ENCODE data around the gene OBSL1. TPM values are rescaled to one million over a fixed set of nuclear protein-coding genes. Genes with fewer than 3 reads are reported as not detected.

Gene OBSL1
- total and polyA plus RNA-seq, 10 of the 15 experiments (the other 5 are each of a cell fraction or from before 2014, with no cell fraction given), result 0.14 to 0.77 TPM; not detected in 8

DNA sequence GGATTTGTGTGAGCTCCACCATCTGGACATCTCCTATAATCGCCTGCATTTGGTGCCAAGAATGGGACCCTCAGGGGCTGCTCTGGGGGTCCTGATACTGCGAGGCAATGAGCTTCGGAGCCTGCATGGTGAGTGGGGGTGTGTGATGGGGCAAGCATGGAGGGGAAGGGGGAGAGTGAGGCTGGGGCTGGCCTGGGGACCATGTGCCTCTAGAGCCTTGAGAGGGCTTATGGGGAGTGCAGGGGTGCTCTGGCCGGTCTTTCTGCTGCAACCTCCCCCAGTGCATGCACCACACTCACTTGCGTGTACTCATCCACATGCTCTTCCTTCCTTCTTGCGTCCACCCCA lies 34.2 kb upstream of the OBSL1 start:
- WGBS (ENCODE audit: insufficient coverage, insufficient replicate concordance, low lambda C conversion rate, missing lambda C conversion rate), result 82% methylated on average over 5 of the region's 6 CpGs
- TF ChIP-seq, protein P1, sequence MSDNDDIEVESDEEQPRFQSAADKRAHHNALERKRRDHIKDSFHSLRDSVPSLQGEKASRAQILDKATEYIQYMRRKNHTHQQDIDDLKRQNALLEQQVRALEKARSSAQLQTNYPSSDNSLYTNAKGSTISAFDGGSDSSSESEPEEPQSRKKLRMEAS (IDR thresholded peaks at IDR 0.05; ENCODE audit: low read depth, low read length), result no peak
- TF ChIP-seq, protein P2, sequence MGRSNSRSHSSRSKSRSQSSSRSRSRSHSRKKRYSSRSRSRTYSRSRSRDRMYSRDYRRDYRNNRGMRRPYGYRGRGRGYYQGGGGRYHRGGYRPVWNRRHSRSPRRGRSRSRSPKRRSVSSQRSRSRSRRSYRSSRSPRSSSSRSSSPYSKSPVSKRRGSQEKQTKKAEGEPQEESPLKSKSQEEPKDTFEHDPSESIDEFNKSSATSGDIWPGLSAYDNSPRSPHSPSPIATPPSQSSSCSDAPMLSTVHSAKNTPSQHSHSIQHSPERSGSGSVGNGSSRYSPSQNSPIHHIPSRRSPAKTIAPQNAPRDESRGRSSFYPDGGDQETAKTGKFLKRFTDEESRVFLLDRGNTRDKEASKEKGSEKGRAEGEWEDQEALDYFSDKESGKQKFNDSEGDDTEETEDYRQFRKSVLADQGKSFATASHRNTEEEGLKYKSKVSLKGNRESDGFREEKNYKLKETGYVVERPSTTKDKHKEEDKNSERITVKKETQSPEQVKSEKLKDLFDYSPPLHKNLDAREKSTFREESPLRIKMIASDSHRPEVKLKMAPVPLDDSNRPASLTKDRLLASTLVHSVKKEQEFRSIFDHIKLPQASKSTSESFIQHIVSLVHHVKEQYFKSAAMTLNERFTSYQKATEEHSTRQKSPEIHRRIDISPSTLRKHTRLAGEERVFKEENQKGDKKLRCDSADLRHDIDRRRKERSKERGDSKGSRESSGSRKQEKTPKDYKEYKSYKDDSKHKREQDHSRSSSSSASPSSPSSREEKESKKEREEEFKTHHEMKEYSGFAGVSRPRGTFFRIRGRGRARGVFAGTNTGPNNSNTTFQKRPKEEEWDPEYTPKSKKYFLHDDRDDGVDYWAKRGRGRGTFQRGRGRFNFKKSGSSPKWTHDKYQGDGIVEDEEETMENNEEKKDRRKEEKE (IDR thresholded peaks at IDR 0.05), result no peak
- TF ChIP-seq, protein P3, sequence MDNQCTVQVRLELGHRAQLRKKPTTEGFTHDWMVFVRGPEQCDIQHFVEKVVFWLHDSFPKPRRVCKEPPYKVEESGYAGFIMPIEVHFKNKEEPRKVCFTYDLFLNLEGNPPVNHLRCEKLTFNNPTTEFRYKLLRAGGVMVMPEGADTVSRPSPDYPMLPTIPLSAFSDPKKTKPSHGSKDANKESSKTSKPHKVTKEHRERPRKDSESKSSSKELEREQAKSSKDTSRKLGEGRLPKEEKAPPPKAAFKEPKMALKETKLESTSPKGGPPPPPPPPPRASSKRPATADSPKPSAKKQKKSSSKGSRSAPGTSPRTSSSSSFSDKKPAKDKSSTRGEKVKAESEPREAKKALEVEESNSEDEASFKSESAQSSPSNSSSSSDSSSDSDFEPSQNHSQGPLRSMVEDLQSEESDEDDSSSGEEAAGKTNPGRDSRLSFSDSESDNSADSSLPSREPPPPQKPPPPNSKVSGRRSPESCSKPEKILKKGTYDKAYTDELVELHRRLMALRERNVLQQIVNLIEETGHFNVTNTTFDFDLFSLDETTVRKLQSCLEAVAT (IDR thresholded peaks at IDR 0.05), result no peak
- TF ChIP-seq CTCF (IDR thresholded peaks at IDR 0.05 in 2 of 3, conservative IDR thresholded peaks at IDR 0.05 in 1 of 3; ENCODE audit: control insufficient read depth in 2 of 3, extremely low read depth in 1 of 3, insufficient read depth in 1 of 3, low read depth in 3 of 3, low read length in 3 of 3), result no peak
- TF ChIP-seq CHD1 (IDR thresholded peaks at IDR 0.05; ENCODE audit: low read depth, low read length), result no peak
- TF ChIP-seq RCOR1 (conservative IDR thresholded peaks at IDR 0.05; ENCODE audit: low read depth, low read length), result no peak
- no peak for TF ChIP-seq NR2C1 (IDR thresholded peaks at IDR 0.05)
- no peak for TF ChIP-seq NR2C2 (IDR thresholded peaks at IDR 0.05; ENCODE audit: borderline replicate concordance, control insufficient read depth, insufficient read length, low read depth)
- no peak for TF ChIP-seq NFXL1 (IDR thresholded peaks at IDR 0.05; ENCODE audit: borderline replicate concordance)
- no peak for TF ChIP-seq RELA (IDR thresholded peaks at IDR 0.05; ENCODE audit: borderline replicate concordance, partially characterized antibody)
- no peak for TF ChIP-seq MEF2B (IDR thresholded peaks at IDR 0.05; ENCODE audit: partially characterized antibody, poor library complexity, severe bottlenecking)
- TF ChIP-seq, protein P4, sequence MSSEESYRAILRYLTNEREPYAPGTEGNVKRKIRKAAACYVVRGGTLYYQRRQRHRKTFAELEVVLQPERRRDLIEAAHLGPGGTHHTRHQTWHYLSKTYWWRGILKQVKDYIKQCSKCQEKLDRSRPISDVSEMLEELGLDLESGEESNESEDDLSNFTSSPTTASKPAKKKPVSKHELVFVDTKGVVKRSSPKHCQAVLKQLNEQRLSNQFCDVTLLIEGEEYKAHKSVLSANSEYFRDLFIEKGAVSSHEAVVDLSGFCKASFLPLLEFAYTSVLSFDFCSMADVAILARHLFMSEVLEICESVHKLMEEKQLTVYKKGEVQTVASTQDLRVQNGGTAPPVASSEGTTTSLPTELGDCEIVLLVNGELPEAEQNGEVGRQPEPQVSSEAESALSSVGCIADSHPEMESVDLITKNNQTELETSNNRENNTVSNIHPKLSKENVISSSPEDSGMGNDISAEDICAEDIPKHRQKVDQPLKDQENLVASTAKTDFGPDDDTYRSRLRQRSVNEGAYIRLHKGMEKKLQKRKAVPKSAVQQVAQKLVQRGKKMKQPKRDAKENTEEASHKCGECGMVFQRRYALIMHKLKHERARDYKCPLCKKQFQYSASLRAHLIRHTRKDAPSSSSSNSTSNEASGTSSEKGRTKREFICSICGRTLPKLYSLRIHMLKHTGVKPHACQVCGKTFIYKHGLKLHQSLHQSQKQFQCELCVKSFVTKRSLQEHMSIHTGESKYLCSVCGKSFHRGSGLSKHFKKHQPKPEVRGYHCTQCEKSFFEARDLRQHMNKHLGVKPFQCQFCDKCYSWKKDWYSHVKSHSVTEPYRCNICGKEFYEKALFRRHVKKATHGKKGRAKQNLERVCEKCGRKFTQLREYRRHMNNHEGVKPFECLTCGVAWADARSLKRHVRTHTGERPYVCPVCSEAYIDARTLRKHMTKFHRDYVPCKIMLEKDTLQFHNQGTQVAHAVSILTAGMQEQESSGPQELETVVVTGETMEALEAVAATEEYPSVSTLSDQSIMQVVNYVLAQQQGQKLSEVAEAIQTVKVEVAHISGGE (CRISPR knock-in tag; IDR thresholded peaks at IDR 0.05), result no peak
- TF ChIP-seq PAX8 (IDR thresholded peaks at IDR 0.05), result no peak
- no peak for TF ChIP-seq STAT1 (conservative IDR thresholded peaks at IDR 0.05)
- TF ChIP-seq TCF3 (IDR thresholded peaks at IDR 0.05; ENCODE audit: borderline replicate concordance, insufficient read depth, low read depth, low read length), result no peak

More for the DNA sequence above, 34.2 kb upstream of the OBSL1 start:
- H2AFZ ChIP-seq (ENCODE audit: control insufficient read depth, low read depth, low read length), result no peak overlapping the region
- ChIA-PET POLR2A (interaction anchor here (0.6 kb wide), 1 partner anchor 89 kb away, joined by 3 read pairs; no protein-coding TSS in a partner anchor), SMC1A (ENCODE audit: uncharacterized antibody, unreplicated experiment) (no interaction called here), CTCF (no interaction called here), RAD21 (ENCODE audit: unreplicated experiment) (no interaction called here)
- H3K27me3 ChIP-seq (replicated peaks in 1 of 2; ENCODE audit: control insufficient read depth in 2 of 2, insufficient read depth in 2 of 2, low read length in 1 of 2), result no peaks in the 10 kb centered on the region
- ATAC-seq, result no peak
- no peaks in the 10 kb centered on the region for H3K9me3 ChIP-seq (replicated peaks; ENCODE audit: control insufficient read depth, insufficient read depth, low read length)
- no peaks in the 10 kb centered on the region for H3K79me2 ChIP-seq (ENCODE audit: control insufficient read depth, insufficient read depth, low read length)
- BruUV-seq (replicated peaks), result no TSS peak
- peaks cover 6 to 13% of the 10 kb centered on the region in 2 experiments; a peak in 3 of 4 replicates for H3K36me3 ChIP-seq (ENCODE audit: control insufficient read depth in 2 of 2, insufficient read depth in 2 of 2, low read length in 1 of 2)
- no peak for FAIRE-seq
- H3K4me3 ChIP-seq, result no peak overlapping the region
- no peaks in the 10 kb centered on the region for H4K20me1 ChIP-seq (ENCODE audit: control insufficient read depth, insufficient read depth)
- no peaks in the 10 kb centered on the region for H3K4me1 ChIP-seq (ENCODE audit: control insufficient read depth, insufficient read depth, low read length)
- H3K4me2 ChIP-seq (ENCODE audit: control insufficient read depth, insufficient read depth), result no peak overlapping the region
- intact Hi-C loops (cut with micrococcal nuclease; ENCODE audit: unreplicated experiment), result no loop called here
- no peak for DNase-seq (ENCODE audit: low read depth, low spot score)
- no peak overlapping the region for H3K9ac ChIP-seq (ENCODE audit: control insufficient read depth, insufficient read depth, low read length)
- H3K27ac ChIP-seq (ENCODE audit: control insufficient read depth, insufficient read depth), result no peak overlapping the region
- in situ Hi-C loops (cut with MboI), result no loop called here
